NCI-H2196 treated with DMSO at 0.1 percent for 48 hours (cell line): ENCODE measurements around the gene PDK4.
"Not testable (repeated sequence)": the region's sequence is repeated elsewhere in the genome, so short reads cannot be mapped to it uniquely, and the experiment has no call there.

Experiments used
- DNase-seq: peaks from one replicate; lab custom pipeline; 2025; ENCODE audit not compliant: unreplicated experiment; lab: John Stamatoyannopoulos, UW

The PDK4 gene

GRCh38 chr7:95605275-95605674 is 9.0 kb upstream of the PDK4 start:
- no peak for DNase-seq

- not testable (repeated sequence) for DNase-seq
Measured at GRCh38 chr7:95604811-95605210, 8.5 kb upstream of the PDK4 start.

GRCh38 chr7:95604397-95604796 is 8.1 kb upstream of the PDK4 start:
- not testable (repeated sequence) for DNase-seq

GRCh38 chr7:95602421-95602820 is 6.1 kb upstream of the PDK4 start:
- DNase-seq, result no peak

GRCh38 chr7:95601316-95601715 is 5.0 kb upstream of the PDK4 start:
- DNase-seq, result no peak

GRCh38 chr7:95599069-95599468 is 2.8 kb upstream of the PDK4 start:
- no peak for DNase-seq

- no peak for DNase-seq
Measured at GRCh38 chr7:95598511-95598910, 2.2 kb upstream of the PDK4 start.

GRCh38 chr7:95595746-95596197 is 544 bp downstream of the PDK4 start:
- no peak for DNase-seq

- DNase-seq, result no peak
Measured at GRCh38 chr7:95594185-95594584, 2.1 kb downstream of the PDK4 start.

GRCh38 chr7:95593343-95593742 is 3.0 kb downstream of the PDK4 start:
- no peak for DNase-seq

- no peak for DNase-seq
Measured at GRCh38 chr7:95592570-95592969, 3.7 kb downstream of the PDK4 start.

GRCh38 chr7:95590387-95591248 is 5.7 kb downstream of the PDK4 start:
- DNase-seq, result no peak

- no peak for DNase-seq
Measured at GRCh38 chr7:95589766-95590165, 6.5 kb downstream of the PDK4 start.

GRCh38 chr7:95589031-95589430 is 7.3 kb downstream of the PDK4 start:
- no peak for DNase-seq

- no peak for DNase-seq
Measured at GRCh38 chr7:95586951-95587301, 9.4 kb downstream of the PDK4 start.

- no peak for DNase-seq
Measured at GRCh38 chr7:95585426-95585789, 10.9 kb downstream of the PDK4 start.

- DNase-seq, result no peak
Measured at GRCh38 chr7:95584769-95585425, 11.4 kb downstream of the PDK4 start.

GRCh38 chr7:95583834-95584621 is 12.3 kb downstream of the PDK4 start:
- no peak for DNase-seq

GRCh38 chr7:95582578-95583293 is 13.6 kb downstream of the PDK4 start:
- DNase-seq, result no peak

- DNase-seq, result no peak
Measured at GRCh38 chr7:95581467-95581866, 14.8 kb downstream of the PDK4 start.

GRCh38 chr7:95579318-95579717 is 17.0 kb downstream of the PDK4 start:
- no peak for DNase-seq
